ENCODE data around the gene GPS1. TPM values are rescaled to one million over a fixed set of nuclear protein-coding genes. Genes with fewer than 3 reads are reported as not detected.
A peak's percentile ranks its signal among the peaks of the same experiment; 100 is the strongest.

GPS1 gene
- total and polyA plus RNA-seq, 9 of the 15 experiments (the other 6 are each of a cell fraction or from before 2014, with no cell fraction given), result 3.1 to 167 (median 69.9) TPM

DNA sequence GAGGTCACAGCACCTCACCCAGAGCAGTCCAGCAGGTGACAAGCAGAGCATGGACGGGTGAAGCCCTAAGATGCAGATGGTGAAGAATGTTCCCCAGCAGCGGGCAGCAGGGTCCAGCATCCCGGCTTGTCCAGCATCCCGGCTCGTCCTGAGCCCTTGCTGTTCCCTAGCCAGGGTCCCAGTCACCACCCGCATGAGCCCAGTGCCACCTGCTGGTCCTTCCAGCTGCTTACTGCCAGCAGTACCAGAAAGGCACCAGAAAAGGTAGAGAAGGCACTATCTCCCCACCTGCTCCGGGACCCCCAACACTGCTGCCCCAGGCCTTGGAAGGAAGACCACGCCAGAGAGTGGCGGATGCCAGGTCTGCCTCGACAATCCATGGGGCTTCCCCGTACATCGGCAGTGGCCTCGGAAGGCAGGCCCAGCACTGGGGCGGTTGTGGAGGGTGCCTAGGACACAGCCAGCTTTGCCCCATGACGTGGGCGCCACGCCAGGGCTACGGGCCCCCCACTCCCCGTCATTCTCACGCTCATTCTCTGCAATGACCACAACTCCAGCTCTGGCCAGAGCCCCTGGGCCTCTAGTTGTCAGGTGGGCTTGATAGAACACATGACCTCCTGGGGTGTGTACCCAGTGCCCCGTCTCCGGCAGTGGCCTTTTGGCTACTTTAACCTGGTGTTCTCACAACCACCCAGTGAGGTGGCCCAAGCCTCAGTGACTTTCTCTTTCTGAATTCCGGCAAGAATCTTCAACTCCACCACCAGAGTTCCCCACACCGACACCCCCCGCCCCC lies 30.4 kb upstream of the GPS1 start (continued):
- TF ChIP-seq TFAP4 (CRISPR knock-in tag; IDR thresholded peaks at IDR 0.05; ENCODE audit: borderline replicate concordance), result 0 out of 2 replicates have a peak, but pooled peaks have one; percentile 8
- TF ChIP-seq EP300 (IDR thresholded peaks at IDR 0.05; ENCODE audit: low read length), result no peak
- 0 out of 2 replicates have a peak, but pooled peaks have one; percentile 24 for TF ChIP-seq DPF2 (IDR thresholded peaks at IDR 0.05)
- TF ChIP-seq ZNF134 (CRISPR knock-in tag; conservative IDR thresholded peaks at IDR 0.05), result no peak
- no peak for TF ChIP-seq ZNF584 (CRISPR knock-in tag; IDR thresholded peaks at IDR 0.05; ENCODE audit: low read depth)
- 0 out of 4 replicates have a peak, but pooled peaks of 1 of the 2 experiments have one; percentile 16 for TF ChIP-seq MAZ (CRISPR knock-in tag; conservative IDR thresholded peaks at IDR 0.05 in 1 of 2, IDR thresholded peaks at IDR 0.05 in 1 of 2)
- TF ChIP-seq RBM34 (IDR thresholded peaks at IDR 0.05; ENCODE audit: borderline replicate concordance, insufficient read depth, low read length), result no peak

- in situ Hi-C loops (cut with MboI), result no loop called here
- CTCF ChIA-PET (ENCODE audit: low intra/inter-chr PET ratio), result interaction anchor here (6.6 kb wide), 1 partner anchor 62 kb away, joined by 103 read pairs; the partner anchor contains the start of gene NOTUM
- WGBS (ENCODE audit: insufficient coverage, low coverage, missing lambda C conversion rate), result under 1% methylated on average over 10 of the region's 10 CpGs
- no peaks in the 10 kb centered on the region for H3K27me3 ChIP-seq (ENCODE audit: control insufficient read depth in 2 of 2, insufficient read depth in 2 of 2, low read length in 2 of 2)
- H3K36me3 ChIP-seq (ENCODE audit: control insufficient read depth, insufficient read depth, low read length), result peaks cover 30% of the 10 kb centered on the region; the same call in 1 of the 3 replicates
- peak overlapping the region; percentile 91 for H3K4me3 ChIP-seq
- H3K4me1 ChIP-seq (replicated peaks in 1 of 2; ENCODE audit: control insufficient read depth in 2 of 2, insufficient read depth in 2 of 2, low read length in 2 of 2), result peaks cover 14 to 91% of the 10 kb centered on the region in 2 experiments
- ATAC-seq (peak; percentile 1; the same call in 1 of the 3 replicates), DNase-seq (ENCODE audit: extremely low read depth in 1 of 4, low spot score in 3 of 4) (peak in 2 of 4 experiments; percentile 60 to 79), FAIRE-seq (peak; percentile 90)
- BruUV-seq (replicated peaks), result no TSS peak
- H3K9me1 ChIP-seq (ENCODE audit: control insufficient read depth, insufficient read depth, low read length), result no peaks in the 10 kb centered on the region
- no peak overlapping the region for H2AFZ ChIP-seq (ENCODE audit: low read depth, low read length)
- H3K9ac ChIP-seq (ENCODE audit: insufficient read depth in 1 of 2, low read depth in 2 of 2, low read length in 2 of 2), result peak overlapping the region; percentile 75 to 95
- H3K27ac ChIP-seq (ENCODE audit: extremely low read depth, low read depth, low read length), result peak overlapping the region; percentile 77
- no peaks in the 10 kb centered on the region for H3K9me3 ChIP-seq (replicated peaks; ENCODE audit: control insufficient read depth, insufficient read depth, low read depth, low read length)
- POLR2A ChIA-PET, result interaction anchor here (0.6 to 5.0 kb wide), 5 partner anchors 9 to 130 kb away, joined by 3 to 51 read pairs (median 4); partner anchors contain the start of genes ALYREF, ANAPC11, DCXR and PCYT2
- H3K79me2 ChIP-seq (ENCODE audit: control insufficient read depth, insufficient read depth, low read length), result peaks cover 36% of the 10 kb centered on the region
- H4K20me1 ChIP-seq (replicated peaks; ENCODE audit: control insufficient read depth, insufficient read depth, low read length), result peaks cover 17% of the 10 kb centered on the region
- H3K4me2 ChIP-seq (ENCODE audit: insufficient read depth, low read length), result peak overlapping the region; percentile 84
- intact Hi-C loops (cut with micrococcal nuclease), result loop anchor here (1.0 to 5.0 kb wide), 3 partner anchors 45 to 161 kb away; partner anchors contain the start of genes ASPSCR1 and P4HB
- TF ChIP-seq, protein P1, sequence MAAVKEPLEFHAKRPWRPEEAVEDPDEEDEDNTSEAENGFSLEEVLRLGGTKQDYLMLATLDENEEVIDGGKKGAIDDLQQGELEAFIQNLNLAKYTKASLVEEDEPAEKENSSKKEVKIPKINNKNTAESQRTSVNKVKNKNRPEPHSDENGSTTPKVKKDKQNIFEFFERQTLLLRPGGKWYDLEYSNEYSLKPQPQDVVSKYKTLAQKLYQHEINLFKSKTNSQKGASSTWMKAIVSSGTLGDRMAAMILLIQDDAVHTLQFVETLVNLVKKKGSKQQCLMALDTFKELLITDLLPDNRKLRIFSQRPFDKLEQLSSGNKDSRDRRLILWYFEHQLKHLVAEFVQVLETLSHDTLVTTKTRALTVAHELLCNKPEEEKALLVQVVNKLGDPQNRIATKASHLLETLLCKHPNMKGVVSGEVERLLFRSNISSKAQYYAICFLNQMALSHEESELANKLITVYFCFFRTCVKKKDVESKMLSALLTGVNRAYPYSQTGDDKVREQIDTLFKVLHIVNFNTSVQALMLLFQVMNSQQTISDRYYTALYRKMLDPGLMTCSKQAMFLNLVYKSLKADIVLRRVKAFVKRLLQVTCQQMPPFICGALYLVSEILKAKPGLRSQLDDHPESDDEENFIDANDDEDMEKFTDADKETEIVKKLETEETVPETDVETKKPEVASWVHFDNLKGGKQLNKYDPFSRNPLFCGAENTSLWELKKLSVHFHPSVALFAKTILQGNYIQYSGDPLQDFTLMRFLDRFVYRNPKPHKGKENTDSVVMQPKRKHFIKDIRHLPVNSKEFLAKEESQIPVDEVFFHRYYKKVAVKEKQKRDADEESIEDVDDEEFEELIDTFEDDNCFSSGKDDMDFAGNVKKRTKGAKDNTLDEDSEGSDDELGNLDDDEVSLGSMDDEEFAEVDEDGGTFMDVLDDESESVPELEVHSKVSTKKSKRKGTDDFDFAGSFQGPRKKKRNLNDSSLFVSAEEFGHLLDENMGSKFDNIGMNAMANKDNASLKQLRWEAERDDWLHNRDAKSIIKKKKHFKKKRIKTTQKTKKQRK (IDR thresholded peaks at IDR 0.05; ENCODE audit: borderline replicate concordance, low read depth, low read length), result no peak
- TF ChIP-seq LCOR (CRISPR knock-in tag; IDR thresholded peaks at IDR 0.05), result peak; percentile 34; the same call in 1 of the 2 replicates
- no peak for TF ChIP-seq HCFC1 (IDR thresholded peaks at IDR 0.05; ENCODE audit: low read depth, low read length)
- no peak for TF ChIP-seq HNRNPL (IDR thresholded peaks at IDR 0.05; ENCODE audit: low read depth, low read length)
- TF ChIP-seq TEAD4 (IDR thresholded peaks at IDR 0.05; ENCODE audit: low read length), result no peak
- no peak for TF ChIP-seq TEAD4 (CRISPR knock-in tag; IDR thresholded peaks at IDR 0.05; ENCODE audit: borderline replicate concordance)
- TF ChIP-seq MEIS2 (IDR thresholded peaks at IDR 0.05; ENCODE audit: partially characterized antibody), result no peak
- TF ChIP-seq ARID1B (IDR thresholded peaks at IDR 0.05), result 0 out of 2 replicates have a peak, but pooled peaks have one; percentile 56
- TF ChIP-seq PHF21A (IDR thresholded peaks at IDR 0.05; ENCODE audit: borderline replicate concordance, low read depth), result no peak
Observed at GRCh38 chr17:82021900-82022309, 29.8 kb upstream of the GPS1 start.

Measured in K562 (cell line).